ENCODE measurements around the gene NUBPL. TPM values are rescaled to one million over a fixed set of nuclear protein-coding genes. Genes with fewer than 3 reads are reported as not detected.
"Not testable (repeated sequence)": the region's sequence is repeated elsewhere in the genome, so short reads cannot be mapped to it uniquely, and the experiment has no call there.

The NUBPL gene
- total and polyA plus RNA-seq, 7 donors = 5.3 to 15.5 (median 9.2) TPM

DNA sequence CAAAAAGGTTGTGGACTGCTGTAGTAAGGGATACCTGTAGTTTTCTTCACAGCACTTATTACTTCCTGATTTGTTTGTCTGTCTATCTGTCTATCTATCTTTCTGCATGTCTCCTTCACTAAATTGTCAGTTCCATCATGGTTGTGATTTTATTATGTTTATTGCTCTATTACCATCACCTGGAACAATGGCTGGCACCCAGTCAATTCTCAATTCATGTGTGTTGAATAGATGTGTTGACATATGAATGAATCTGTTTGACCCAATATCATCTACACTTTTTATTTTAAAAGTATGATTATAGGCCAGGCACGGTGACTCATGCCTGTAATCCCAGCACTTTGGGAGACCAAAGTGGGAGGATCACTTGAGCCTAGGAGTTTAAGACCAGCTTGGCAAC, 224.4 kb downstream of the NUBPL start:
- H3K4me1 ChIP-seq = no peaks in the 10 kb centered on the region
- intact Hi-C loops (cut with DNase I) = no loop called here
- WGBS, 2 donors = 23 to 62% methylated on average over 1 of the region's 1 CpG
- DNase-seq = no peak
- no peaks in the 10 kb centered on the region for H3K27me3 ChIP-seq
- no peaks in the 10 kb centered on the region for H3K9me3 ChIP-seq
- no peaks in the 10 kb centered on the region for H3K36me3 ChIP-seq
- H3K27ac ChIP-seq = no peak overlapping the region
- H3K4me3 ChIP-seq = no peak overlapping the region
- no peak for TF ChIP-seq POLR2AphosphoS5 (IDR thresholded peaks at IDR 0.05)
- TF ChIP-seq, protein P1, sequence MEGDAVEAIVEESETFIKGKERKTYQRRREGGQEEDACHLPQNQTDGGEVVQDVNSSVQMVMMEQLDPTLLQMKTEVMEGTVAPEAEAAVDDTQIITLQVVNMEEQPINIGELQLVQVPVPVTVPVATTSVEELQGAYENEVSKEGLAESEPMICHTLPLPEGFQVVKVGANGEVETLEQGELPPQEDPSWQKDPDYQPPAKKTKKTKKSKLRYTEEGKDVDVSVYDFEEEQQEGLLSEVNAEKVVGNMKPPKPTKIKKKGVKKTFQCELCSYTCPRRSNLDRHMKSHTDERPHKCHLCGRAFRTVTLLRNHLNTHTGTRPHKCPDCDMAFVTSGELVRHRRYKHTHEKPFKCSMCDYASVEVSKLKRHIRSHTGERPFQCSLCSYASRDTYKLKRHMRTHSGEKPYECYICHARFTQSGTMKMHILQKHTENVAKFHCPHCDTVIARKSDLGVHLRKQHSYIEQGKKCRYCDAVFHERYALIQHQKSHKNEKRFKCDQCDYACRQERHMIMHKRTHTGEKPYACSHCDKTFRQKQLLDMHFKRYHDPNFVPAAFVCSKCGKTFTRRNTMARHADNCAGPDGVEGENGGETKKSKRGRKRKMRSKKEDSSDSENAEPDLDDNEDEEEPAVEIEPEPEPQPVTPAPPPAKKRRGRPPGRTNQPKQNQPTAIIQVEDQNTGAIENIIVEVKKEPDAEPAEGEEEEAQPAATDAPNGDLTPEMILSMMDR (IDR thresholded peaks at IDR 0.05) = no peak
- TF ChIP-seq EP300 (IDR thresholded peaks at IDR 0.05) = no peak
- TF ChIP-seq POLR2A (IDR thresholded peaks at IDR 0.05) = no peak

DNA sequence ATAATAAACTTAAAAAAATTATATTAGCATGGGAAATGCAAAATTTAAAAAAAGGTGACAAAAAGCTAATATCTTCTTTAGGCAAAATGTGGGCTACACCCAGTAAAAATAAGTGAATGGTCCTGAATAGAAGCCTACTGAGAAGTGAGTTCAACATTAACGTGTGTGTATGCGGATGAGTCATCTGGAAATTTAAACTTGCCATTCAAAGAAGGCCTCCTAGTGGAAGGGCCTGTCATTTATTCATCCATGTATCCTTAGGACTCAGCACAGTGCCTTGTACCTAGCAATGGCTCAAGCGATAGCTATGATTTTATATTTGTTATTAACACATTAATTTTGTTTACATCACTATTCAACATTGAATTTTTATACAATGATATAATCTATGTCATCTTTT, 226.2 kb downstream of the NUBPL start:
- Histone ChIP-seq H3K4me3 (no peak overlapping the region), H3K9me3 (no peaks in the 10 kb centered on the region), H3K4me1 (no peaks in the 10 kb centered on the region), H3K27me3 (no peaks in the 10 kb centered on the region), H3K36me3 (no peaks in the 10 kb centered on the region), H3K27ac (no peak overlapping the region)
- intact Hi-C loops (cut with DNase I) = no loop called here
- WGBS, 2 donors = 82 to 93% methylated on average over 3 of the region's 3 CpGs
- no peak for TF ChIP-seq POLR2A (IDR thresholded peaks at IDR 0.05)
- TF ChIP-seq, protein P1 (IDR thresholded peaks at IDR 0.05) = no peak
- no peak for TF ChIP-seq POLR2AphosphoS5 (IDR thresholded peaks at IDR 0.05)
- TF ChIP-seq EP300 (IDR thresholded peaks at IDR 0.05) = no peak
- DNase-seq = no peak

DNA sequence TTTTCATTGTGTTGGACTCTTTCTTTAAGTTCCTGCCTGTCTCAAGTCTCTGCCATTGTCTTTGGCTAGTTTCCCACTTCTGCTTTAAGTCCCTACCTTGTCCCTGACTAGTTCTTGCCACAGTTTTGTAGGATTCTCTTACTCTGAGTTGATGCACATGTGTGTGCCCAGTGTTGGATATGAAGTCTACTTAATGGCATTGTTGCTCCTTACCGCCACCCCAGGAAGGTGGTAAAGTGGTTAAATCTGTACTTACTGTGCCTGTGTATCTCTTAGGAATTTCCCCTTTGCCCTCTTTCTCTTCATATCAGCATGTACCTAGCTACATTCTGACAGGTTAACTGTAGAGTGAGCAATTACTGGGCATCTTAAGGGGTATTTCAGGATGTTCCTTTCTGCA, 227.1 kb downstream of the NUBPL start:
- WGBS, 2 donors = 81 to 98% methylated on average over 1 of the region's 1 CpG

DNA sequence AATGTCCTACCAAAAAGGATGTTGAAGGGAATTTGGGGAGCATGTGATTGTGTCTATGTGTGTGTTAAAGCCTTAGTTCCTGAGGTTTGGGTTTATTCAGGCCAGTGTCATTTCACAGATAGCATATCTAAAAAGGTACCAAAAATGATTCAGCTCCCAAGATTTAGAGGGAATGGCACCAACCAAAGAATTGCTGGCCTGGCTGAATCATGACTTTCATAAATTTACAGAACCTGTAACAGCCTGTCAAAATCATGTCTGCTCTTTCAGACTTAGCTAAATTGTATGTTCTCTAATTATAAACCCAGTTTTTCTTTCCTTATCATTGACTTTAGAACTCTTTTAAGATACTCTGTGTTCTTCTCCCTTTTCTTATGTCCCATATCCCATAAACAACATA, 231.5 kb downstream of the NUBPL start:
- DNase-seq = no peak
- TF ChIP-seq EP300 (IDR thresholded peaks at IDR 0.05) (no peak), POLR2AphosphoS5 (IDR thresholded peaks at IDR 0.05) (no peak), POLR2A (IDR thresholded peaks at IDR 0.05) (no peak)
- TF ChIP-seq, protein P1 (IDR thresholded peaks at IDR 0.05) = no peak
- no peaks in the 10 kb centered on the region for H3K36me3 ChIP-seq
- intact Hi-C loops (cut with DNase I) = no loop called here
- no peaks in the 10 kb centered on the region for H3K9me3 ChIP-seq
- H3K4me3 ChIP-seq = no peak overlapping the region
- H3K27ac ChIP-seq = no peak overlapping the region
- H3K4me1 ChIP-seq = no peaks in the 10 kb centered on the region
- H3K27me3 ChIP-seq = no peaks in the 10 kb centered on the region

More for the DNA sequence above, 227.1 kb downstream of the NUBPL start:
- intact Hi-C loops (cut with DNase I) = no loop called here
- TF ChIP-seq EP300 (IDR thresholded peaks at IDR 0.05) (no peak), POLR2AphosphoS5 (IDR thresholded peaks at IDR 0.05) (no peak), POLR2A (IDR thresholded peaks at IDR 0.05) (no peak)
- TF ChIP-seq, protein P1 (IDR thresholded peaks at IDR 0.05) = no peak
- H3K27me3 ChIP-seq = no peaks in the 10 kb centered on the region
- H3K27ac ChIP-seq = no peak overlapping the region
- no peaks in the 10 kb centered on the region for H3K4me1 ChIP-seq
- DNase-seq = no peak
- H3K4me3 ChIP-seq = no peak overlapping the region
- H3K9me3 ChIP-seq = no peaks in the 10 kb centered on the region
- H3K36me3 ChIP-seq = no peaks in the 10 kb centered on the region

DNA sequence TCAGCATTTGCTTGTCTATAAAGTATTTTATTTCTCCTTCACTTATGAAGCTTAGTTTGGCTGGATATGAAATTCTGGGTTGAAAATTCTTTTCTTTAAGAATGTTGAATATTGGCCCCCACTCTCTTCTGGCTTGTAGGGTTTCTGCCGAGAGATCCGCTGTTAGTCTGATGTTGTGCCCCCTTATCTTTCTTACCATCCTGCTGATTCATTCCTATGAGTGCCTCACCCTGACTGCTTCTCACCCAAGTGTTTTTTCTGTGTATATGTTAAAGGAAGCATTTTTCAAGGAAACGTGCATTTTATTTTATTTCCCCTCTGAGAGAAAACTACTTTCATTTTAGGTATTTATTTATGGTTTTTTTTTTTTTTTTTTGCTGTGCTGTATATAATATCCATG, 236.7 kb downstream of the NUBPL start:
- H3K27me3 ChIP-seq; DNase-seq; H3K4me3 ChIP-seq; H3K27ac ChIP-seq; intact Hi-C loops (cut with DNase I); H3K9me3 ChIP-seq; H3K4me1 ChIP-seq; H3K36me3 ChIP-seq: not testable (repeated sequence)
- WGBS, 2 donors = 93 to 96% methylated on average over 3 of the region's 3 CpGs

Measured in sigmoid colon (tissue), 7 donors.